GM12892 (cell line): ENCODE results near the gene HAND1.

Experiments
- POLR2A ChIP-seq: IDR thresholded peaks from 2 replicates; pipeline ENCODE4 v1.6.1; 2011; ENCODE audit warnings: low read depth, low read length, control low read depth
- POLR2AphosphoS5 ChIP-seq: IDR thresholded peaks from 2 replicates; pipeline ENCODE4 v1.6.1; 2011; ENCODE audit warnings: low read depth, low read length, control low read depth
- TAF1 ChIP-seq: IDR thresholded peaks from 2 replicates; pipeline ENCODE4 v1.6.1; 2011; ENCODE audit warnings: low read depth, mild to moderate bottlenecking, control low read depth, low read length, borderline replicate concordance

DNA sequence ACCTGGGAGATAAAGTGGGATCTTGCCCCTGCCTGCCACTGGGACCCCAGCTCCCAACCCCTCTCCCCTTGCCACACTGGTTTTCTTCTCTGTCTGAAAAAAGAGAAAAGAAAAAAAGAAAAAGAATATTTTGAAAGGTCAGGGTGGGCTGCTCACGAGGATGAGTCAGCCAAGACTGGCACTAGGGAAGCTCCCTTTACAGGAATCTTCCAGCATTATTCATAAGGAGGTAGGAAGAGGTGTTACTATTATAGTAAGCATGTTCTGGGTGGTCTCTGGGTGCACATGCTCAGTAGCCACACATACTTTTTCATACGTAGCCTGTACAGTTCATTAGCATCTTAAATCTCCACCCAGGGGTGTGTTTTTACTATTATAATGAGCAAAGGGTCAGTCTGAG is 46.8 kb upstream of the HAND1 start:
- no peak for TF ChIP-seq POLR2AphosphoS5
- no peak for TF ChIP-seq TAF1
- TF ChIP-seq POLR2A: no peak
